ENCODE measurements around the gene MEIOC.

- TF ChIP-seq POLR2AphosphoS5 (IDR thresholded peaks at IDR 0.05; ENCODE audit: borderline replicate concordance, low read depth, low read length) (no peak), EZH2 (IDR thresholded peaks at IDR 0.05) (no peak), FOXP2 (optimal IDR thresholded peaks at IDR 0.05; ENCODE audit: control extremely low read depth, extremely low read length, insufficient read depth) (no peak)
These were observed 6.8 kb downstream of the MEIOC start for GRCh38 chr17:44663095-44663494.
